ENCODE measurements around the gene CCDC148. TPM values are rescaled to one million over a fixed set of nuclear protein-coding genes. Genes with fewer than 3 reads are reported as not detected.

The CCDC148 gene
- total and polyA plus RNA-seq, 2 donors (not counting 1 experiment from before 2014, with no cell fraction given), result not detected

- 80% methylated on average over 1 of the region's 2 CpGs for WGBS (ENCODE audit: insufficient coverage)
- DNase-seq, result no peak
- no peak overlapping the region for H3K4me3 Mint-ChIP-seq
Measured at GRCh38 chr2:158199928-158200650, 256.5 kb downstream of the CCDC148 start.

DNA sequence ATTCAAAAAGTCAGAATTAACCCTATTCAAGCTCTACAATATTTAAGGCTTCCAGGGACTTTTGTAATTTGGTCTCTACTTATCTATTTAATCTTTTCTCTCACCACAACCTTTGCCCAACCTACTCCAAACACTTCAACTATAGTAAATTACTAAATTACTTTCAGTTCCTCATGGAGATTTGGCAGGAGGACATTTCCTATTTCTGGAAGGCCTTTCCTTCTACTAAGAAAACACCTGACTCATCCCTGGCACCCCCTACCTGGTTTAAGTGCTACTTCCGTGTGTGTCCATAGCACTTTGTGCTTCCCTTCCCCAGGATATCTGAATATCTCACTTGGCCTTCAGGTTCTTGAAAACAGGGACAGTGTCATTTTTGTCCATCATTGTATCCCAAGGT, 258.6 kb downstream of the CCDC148 start:
- intact Hi-C loops (cut with micrococcal nuclease), result no loop called here
- Mint-ChIP-seq H3K27me3 (no peaks in the 10 kb centered on the region), H3K9me3 (ENCODE audit: insufficient read depth) (no peaks in the 10 kb centered on the region), H3K4me1 (peaks cover 6% of the 10 kb centered on the region), H3K4me3 (no peak overlapping the region), H3K27ac (no peak overlapping the region)
- DNase-seq (no peak), ATAC-seq (ENCODE audit: low read depth) (no peak)
- H4K20me1 ChIP-seq (ENCODE audit: control insufficient read depth, insufficient read depth, low read length, poor library complexity, severe bottlenecking), result no peaks in the 10 kb centered on the region
- no peak overlapping the region for H2AFZ ChIP-seq (ENCODE audit: insufficient read depth, low read depth, low read length, poor library complexity, severe bottlenecking)
- POLR2A ChIA-PET, result no interaction called here
- no peaks in the 10 kb centered on the region for H3K79me2 ChIP-seq (ENCODE audit: control insufficient read depth, insufficient read depth, low read length)
- WGBS (ENCODE audit: insufficient coverage), result 83% methylated on average over 1 of the region's 1 CpG
- H3K27me3 ChIP-seq (replicated peaks in 1 of 4; ENCODE audit: control extremely low read depth in 1 of 4, control insufficient read depth in 3 of 4, insufficient read depth in 4 of 4, low read length in 3 of 4), result no peaks in the 10 kb centered on the region
- no peak overlapping the region for H3K27ac ChIP-seq (ENCODE audit: low read length in 2 of 2)
- no peaks in the 10 kb centered on the region for H3K9me3 ChIP-seq (ENCODE audit: control extremely low read depth in 1 of 3, control insufficient read depth in 2 of 3, insufficient read depth in 1 of 3, low read length in 2 of 3)
- CTCF ChIA-PET, result no interaction called here
- no peak overlapping the region for H3K4me2 ChIP-seq (replicated peaks; ENCODE audit: low read depth, low read length, poor library complexity, severe bottlenecking)
- TF ChIP-seq, protein P1, sequence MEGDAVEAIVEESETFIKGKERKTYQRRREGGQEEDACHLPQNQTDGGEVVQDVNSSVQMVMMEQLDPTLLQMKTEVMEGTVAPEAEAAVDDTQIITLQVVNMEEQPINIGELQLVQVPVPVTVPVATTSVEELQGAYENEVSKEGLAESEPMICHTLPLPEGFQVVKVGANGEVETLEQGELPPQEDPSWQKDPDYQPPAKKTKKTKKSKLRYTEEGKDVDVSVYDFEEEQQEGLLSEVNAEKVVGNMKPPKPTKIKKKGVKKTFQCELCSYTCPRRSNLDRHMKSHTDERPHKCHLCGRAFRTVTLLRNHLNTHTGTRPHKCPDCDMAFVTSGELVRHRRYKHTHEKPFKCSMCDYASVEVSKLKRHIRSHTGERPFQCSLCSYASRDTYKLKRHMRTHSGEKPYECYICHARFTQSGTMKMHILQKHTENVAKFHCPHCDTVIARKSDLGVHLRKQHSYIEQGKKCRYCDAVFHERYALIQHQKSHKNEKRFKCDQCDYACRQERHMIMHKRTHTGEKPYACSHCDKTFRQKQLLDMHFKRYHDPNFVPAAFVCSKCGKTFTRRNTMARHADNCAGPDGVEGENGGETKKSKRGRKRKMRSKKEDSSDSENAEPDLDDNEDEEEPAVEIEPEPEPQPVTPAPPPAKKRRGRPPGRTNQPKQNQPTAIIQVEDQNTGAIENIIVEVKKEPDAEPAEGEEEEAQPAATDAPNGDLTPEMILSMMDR (IDR thresholded peaks at IDR 0.05), result no peak
- no peak for TF ChIP-seq EZH2 (IDR thresholded peaks at IDR 0.05; ENCODE audit: borderline replicate concordance, insufficient read depth, low read depth, low read length, poor library complexity, severe bottlenecking)
- no peaks in the 10 kb centered on the region for H3K4me1 ChIP-seq (ENCODE audit: control insufficient read depth in 2 of 2, insufficient read depth in 2 of 2, low read length in 2 of 2)
- no peak overlapping the region for H3K4me3 ChIP-seq (ENCODE audit: control extremely low read depth in 1 of 5, extremely low read depth in 1 of 5, insufficient read depth in 1 of 5, low read depth in 2 of 5, low read length in 4 of 5)
- H3K36me3 ChIP-seq (replicated peaks in 1 of 2; ENCODE audit: control extremely low read depth in 1 of 2, control insufficient read depth in 1 of 2, extremely low read depth in 1 of 2, insufficient read depth in 2 of 2, low read length in 1 of 2), result no peaks in the 10 kb centered on the region
- no peak overlapping the region for H3K9ac ChIP-seq (ENCODE audit: low read length)

More at GRCh38 chr2:158199928-158200650, 256.5 kb downstream of the CCDC148 start:
- Mint-ChIP-seq H3K27ac (no peak overlapping the region), H3K27me3 (no peaks in the 10 kb centered on the region), H3K4me1 (peaks cover 4% of the 10 kb centered on the region), H3K9me3 (ENCODE audit: insufficient read depth) (no peaks in the 10 kb centered on the region)
- no peak overlapping the region for H3K4me3 ChIP-seq (ENCODE audit: control extremely low read depth in 1 of 5, extremely low read depth in 1 of 5, insufficient read depth in 1 of 5, low read depth in 2 of 5, low read length in 4 of 5)
- H3K4me1 ChIP-seq (ENCODE audit: control insufficient read depth in 2 of 2, insufficient read depth in 2 of 2, low read length in 2 of 2), result no peaks in the 10 kb centered on the region
- H3K4me2 ChIP-seq (replicated peaks; ENCODE audit: low read depth, low read length, poor library complexity, severe bottlenecking), result no peak overlapping the region
- no peak overlapping the region for H3K27ac ChIP-seq (ENCODE audit: low read length in 2 of 2)
- intact Hi-C loops (cut with micrococcal nuclease), result no loop called here
- POLR2A ChIA-PET, result no interaction called here
- no peaks in the 10 kb centered on the region for H3K36me3 ChIP-seq (replicated peaks in 1 of 2; ENCODE audit: control extremely low read depth in 1 of 2, control insufficient read depth in 1 of 2, extremely low read depth in 1 of 2, insufficient read depth in 2 of 2, low read length in 1 of 2)
- no peaks in the 10 kb centered on the region for H3K79me2 ChIP-seq (ENCODE audit: control insufficient read depth, insufficient read depth, low read length)
- CTCF ChIA-PET, result interaction anchor here (1.3 kb wide), 1 partner anchor 9 kb away, joined by 3 read pairs; no protein-coding TSS in a partner anchor
- no peak overlapping the region for H2AFZ ChIP-seq (ENCODE audit: insufficient read depth, low read depth, low read length, poor library complexity, severe bottlenecking)
- no peak overlapping the region for H3K9ac ChIP-seq (ENCODE audit: low read length)
- H4K20me1 ChIP-seq (ENCODE audit: control insufficient read depth, insufficient read depth, low read length, poor library complexity, severe bottlenecking), result no peaks in the 10 kb centered on the region
- H3K27me3 ChIP-seq (replicated peaks in 1 of 4; ENCODE audit: control extremely low read depth in 1 of 4, control insufficient read depth in 3 of 4, insufficient read depth in 4 of 4, low read length in 3 of 4), result no peaks in the 10 kb centered on the region
- TF ChIP-seq, protein P1 (IDR thresholded peaks at IDR 0.05), result no peak
- TF ChIP-seq EZH2 (IDR thresholded peaks at IDR 0.05; ENCODE audit: borderline replicate concordance, insufficient read depth, low read depth, low read length, poor library complexity, severe bottlenecking), result no peak
- H3K9me3 ChIP-seq (ENCODE audit: control extremely low read depth in 1 of 3, control insufficient read depth in 2 of 3, insufficient read depth in 1 of 3, low read length in 2 of 3), result no peaks in the 10 kb centered on the region
- ATAC-seq (ENCODE audit: low read depth), result no peak
